ENCODE results near the gene NACC2.

GRCh38 chr9:136024696-136025316 lies 70.3 kb downstream of the NACC2 start:
- TF ChIP-seq, protein P1, sequence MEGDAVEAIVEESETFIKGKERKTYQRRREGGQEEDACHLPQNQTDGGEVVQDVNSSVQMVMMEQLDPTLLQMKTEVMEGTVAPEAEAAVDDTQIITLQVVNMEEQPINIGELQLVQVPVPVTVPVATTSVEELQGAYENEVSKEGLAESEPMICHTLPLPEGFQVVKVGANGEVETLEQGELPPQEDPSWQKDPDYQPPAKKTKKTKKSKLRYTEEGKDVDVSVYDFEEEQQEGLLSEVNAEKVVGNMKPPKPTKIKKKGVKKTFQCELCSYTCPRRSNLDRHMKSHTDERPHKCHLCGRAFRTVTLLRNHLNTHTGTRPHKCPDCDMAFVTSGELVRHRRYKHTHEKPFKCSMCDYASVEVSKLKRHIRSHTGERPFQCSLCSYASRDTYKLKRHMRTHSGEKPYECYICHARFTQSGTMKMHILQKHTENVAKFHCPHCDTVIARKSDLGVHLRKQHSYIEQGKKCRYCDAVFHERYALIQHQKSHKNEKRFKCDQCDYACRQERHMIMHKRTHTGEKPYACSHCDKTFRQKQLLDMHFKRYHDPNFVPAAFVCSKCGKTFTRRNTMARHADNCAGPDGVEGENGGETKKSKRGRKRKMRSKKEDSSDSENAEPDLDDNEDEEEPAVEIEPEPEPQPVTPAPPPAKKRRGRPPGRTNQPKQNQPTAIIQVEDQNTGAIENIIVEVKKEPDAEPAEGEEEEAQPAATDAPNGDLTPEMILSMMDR (optimal IDR thresholded peaks at IDR 0.05 in 1 of 3, IDR thresholded peaks at IDR 0.05 in 1 of 3, conservative IDR thresholded peaks at IDR 0.05 in 1 of 3; ENCODE audit: extremely low read depth in 1 of 3, insufficient read depth in 2 of 3, low read length in 3 of 3): no peak
- TF ChIP-seq EZH2 (IDR thresholded peaks at IDR 0.05; ENCODE audit: low read length): no peak
